Measurements from ENCODE around the gene KHDRBS2. TPM values are rescaled to one million over a fixed set of nuclear protein-coding genes. Genes with fewer than 3 reads are reported as not detected.
"Not testable (repeated sequence)": the region's sequence is repeated elsewhere in the genome, so short reads cannot be mapped to it uniquely, and the experiment has no call there.

KHDRBS2 gene
- total and polyA plus RNA-seq, 2 donors (not counting 1 experiment from before 2014, with no cell fraction given): not detected

DNA sequence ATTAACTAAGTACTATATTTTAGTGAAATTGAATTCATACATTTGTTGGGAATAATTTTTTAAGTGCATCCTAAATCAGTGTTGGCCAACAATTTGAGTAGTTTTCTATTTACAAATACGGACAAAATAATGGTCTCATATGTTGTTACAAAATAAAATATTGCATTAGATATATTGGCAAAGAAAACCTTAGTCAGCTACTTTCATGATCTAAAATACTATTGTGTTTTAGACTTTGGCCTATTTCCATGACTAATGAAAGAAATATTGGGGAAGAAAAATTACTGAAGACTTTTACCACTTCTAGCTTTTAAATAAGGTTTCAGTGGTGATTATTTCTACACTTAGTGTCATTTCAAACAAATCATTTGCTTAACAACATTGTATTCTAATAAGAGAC, 498.0 kb downstream of the KHDRBS2 start:
- TF ChIP-seq, protein P1, sequence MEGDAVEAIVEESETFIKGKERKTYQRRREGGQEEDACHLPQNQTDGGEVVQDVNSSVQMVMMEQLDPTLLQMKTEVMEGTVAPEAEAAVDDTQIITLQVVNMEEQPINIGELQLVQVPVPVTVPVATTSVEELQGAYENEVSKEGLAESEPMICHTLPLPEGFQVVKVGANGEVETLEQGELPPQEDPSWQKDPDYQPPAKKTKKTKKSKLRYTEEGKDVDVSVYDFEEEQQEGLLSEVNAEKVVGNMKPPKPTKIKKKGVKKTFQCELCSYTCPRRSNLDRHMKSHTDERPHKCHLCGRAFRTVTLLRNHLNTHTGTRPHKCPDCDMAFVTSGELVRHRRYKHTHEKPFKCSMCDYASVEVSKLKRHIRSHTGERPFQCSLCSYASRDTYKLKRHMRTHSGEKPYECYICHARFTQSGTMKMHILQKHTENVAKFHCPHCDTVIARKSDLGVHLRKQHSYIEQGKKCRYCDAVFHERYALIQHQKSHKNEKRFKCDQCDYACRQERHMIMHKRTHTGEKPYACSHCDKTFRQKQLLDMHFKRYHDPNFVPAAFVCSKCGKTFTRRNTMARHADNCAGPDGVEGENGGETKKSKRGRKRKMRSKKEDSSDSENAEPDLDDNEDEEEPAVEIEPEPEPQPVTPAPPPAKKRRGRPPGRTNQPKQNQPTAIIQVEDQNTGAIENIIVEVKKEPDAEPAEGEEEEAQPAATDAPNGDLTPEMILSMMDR (conservative IDR thresholded peaks at IDR 0.05 in 1 of 2, IDR thresholded peaks at IDR 0.05 in 1 of 2; ENCODE audit: low read depth in 1 of 2, low read length in 2 of 2): no peak
- no peak for TF ChIP-seq EZH2 (IDR thresholded peaks at IDR 0.05; ENCODE audit: low read length, missing control alignments)

DNA sequence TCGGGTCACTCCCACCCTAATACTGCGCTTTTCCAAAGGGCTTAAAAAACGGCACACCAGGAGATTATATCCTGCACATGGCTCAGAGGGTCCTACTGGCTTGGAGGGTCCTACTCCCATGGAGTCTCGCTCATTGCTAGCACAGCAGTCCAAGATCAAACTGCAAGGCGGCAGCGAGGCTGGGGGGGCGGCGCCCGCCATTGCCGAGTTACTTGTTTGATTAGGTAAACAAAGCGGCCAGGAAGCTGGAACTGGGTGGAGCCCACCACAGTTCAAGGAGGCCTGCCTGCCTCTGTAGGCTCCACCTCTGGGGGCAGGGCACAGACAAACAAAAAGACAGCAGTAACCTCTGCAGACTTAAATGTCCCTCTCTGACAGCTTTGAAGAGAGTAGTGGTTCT, 516.6 kb downstream of the KHDRBS2 start:
- H2AFZ ChIP-seq (ENCODE audit: low read length); H3K4me3 ChIP-seq (replicated peaks in 1 of 4; ENCODE audit: control extremely low read depth in 1 of 4, insufficient read depth in 1 of 4, low read depth in 3 of 4, low read length in 4 of 4); H3K4me1 ChIP-seq (ENCODE audit: control insufficient read depth, extremely low read depth, insufficient read depth, low read length); H3K79me2 ChIP-seq (ENCODE audit: control insufficient read depth, insufficient read depth, low read length); H4K20me1 ChIP-seq (ENCODE audit: control insufficient read depth, extremely low read depth, insufficient read depth, low read length); H3K4me2 ChIP-seq (ENCODE audit: extremely low read depth, insufficient read depth, low read length); H3K36me3 ChIP-seq (ENCODE audit: control insufficient read depth, insufficient read depth, low read length); H3K9ac ChIP-seq (ENCODE audit: insufficient read depth, low read length); DNase-seq (ENCODE audit: low read depth in 2 of 2); H3K9me3 ChIP-seq (ENCODE audit: control insufficient read depth, insufficient read depth, low read depth, low read length); H3K27ac ChIP-seq (ENCODE audit: insufficient read depth, low read length); H3K27me3 ChIP-seq (ENCODE audit: control insufficient read depth, insufficient read depth, low read length): not testable (repeated sequence)

More for the DNA sequence above, 498.0 kb downstream of the KHDRBS2 start:
- Histone ChIP-seq H3K79me2 (ENCODE audit: control insufficient read depth, insufficient read depth, low read length) (no peaks in the 10 kb centered on the region), H4K20me1 (ENCODE audit: control insufficient read depth, extremely low read depth, insufficient read depth, low read length) (no peaks in the 10 kb centered on the region), H3K9me3 (ENCODE audit: control insufficient read depth, insufficient read depth, low read depth, low read length) (no peaks in the 10 kb centered on the region), H3K36me3 (ENCODE audit: control insufficient read depth, insufficient read depth, low read length) (no peaks in the 10 kb centered on the region), H2AFZ (ENCODE audit: low read length) (no peak overlapping the region), H3K4me1 (ENCODE audit: control insufficient read depth, extremely low read depth, insufficient read depth, low read length) (no peaks in the 10 kb centered on the region), H3K27me3 (ENCODE audit: control insufficient read depth, insufficient read depth, low read length) (no peaks in the 10 kb centered on the region), H3K4me2 (ENCODE audit: extremely low read depth, insufficient read depth, low read length) (no peak overlapping the region), H3K9ac (ENCODE audit: insufficient read depth, low read length) (no peak overlapping the region), H3K27ac (ENCODE audit: insufficient read depth, low read length) (no peak overlapping the region), H3K4me3 (replicated peaks in 1 of 4; ENCODE audit: control extremely low read depth in 1 of 4, insufficient read depth in 1 of 4, low read depth in 3 of 4, low read length in 4 of 4) (no peak overlapping the region)
- no peak for DNase-seq (ENCODE audit: low read depth in 2 of 2)

GRCh38 chr6:61755739-61756138, 530.3 kb downstream of the KHDRBS2 start:
- no peak for DNase-seq (ENCODE audit: low read depth in 2 of 2)
- no peak overlapping the region for H3K9ac ChIP-seq (ENCODE audit: insufficient read depth, low read length)
- no peaks in the 10 kb centered on the region for H3K4me1 ChIP-seq (ENCODE audit: control insufficient read depth, extremely low read depth, insufficient read depth, low read length)
- TF ChIP-seq, protein P1 (conservative IDR thresholded peaks at IDR 0.05 in 1 of 2, IDR thresholded peaks at IDR 0.05 in 1 of 2; ENCODE audit: low read depth in 1 of 2, low read length in 2 of 2): no peak
- TF ChIP-seq EZH2 (IDR thresholded peaks at IDR 0.05; ENCODE audit: low read length, missing control alignments): no peak
- H3K4me3 ChIP-seq (replicated peaks in 1 of 4; ENCODE audit: control extremely low read depth in 1 of 4, insufficient read depth in 1 of 4, low read depth in 3 of 4, low read length in 4 of 4): no peak overlapping the region
- H3K27ac ChIP-seq (ENCODE audit: insufficient read depth, low read length): no peak overlapping the region
- H2AFZ ChIP-seq (ENCODE audit: low read length): no peak overlapping the region
- no peak overlapping the region for H3K4me2 ChIP-seq (ENCODE audit: extremely low read depth, insufficient read depth, low read length)
- no peaks in the 10 kb centered on the region for H3K27me3 ChIP-seq (ENCODE audit: control insufficient read depth, insufficient read depth, low read length)
- H4K20me1 ChIP-seq (ENCODE audit: control insufficient read depth, extremely low read depth, insufficient read depth, low read length): no peaks in the 10 kb centered on the region
- no peaks in the 10 kb centered on the region for H3K9me3 ChIP-seq (ENCODE audit: control insufficient read depth, insufficient read depth, low read depth, low read length)
- no peaks in the 10 kb centered on the region for H3K79me2 ChIP-seq (ENCODE audit: control insufficient read depth, insufficient read depth, low read length)
- H3K36me3 ChIP-seq (ENCODE audit: control insufficient read depth, insufficient read depth, low read length): no peaks in the 10 kb centered on the region

Data from fibroblast of lung (primary cell).